WERI-Rb-1 (cell line): Measurements from ENCODE around the gene RFWD3.

Source experiments
- DNase-seq: peaks from one replicate; pipeline ENCODE4 v3.0.0-alpha.2; 2020
- H3K27ac ChIP-seq: fragments of 250-450 bp; sonication (Bioruptor Pico); 2 replicates; pipeline ENCODE4 v1.5.1; 2020; ENCODE audit warnings: mild to moderate bottlenecking, moderate library complexity
- H3K27me3 ChIP-seq: fragments of 250-450 bp; sonication (Bioruptor Pico); 2 replicates; pipeline ENCODE4 v1.5.1; 2021; ENCODE audit warnings: mild to moderate bottlenecking, low read depth, moderate library complexity; ENCODE audit not compliant: insufficient read depth, severe bottlenecking
- H3K36me3 ChIP-seq: fragments of 250-450 bp; sonication (Bioruptor Pico); 2 replicates; pipeline ENCODE4 v1.5.1; 2020; ENCODE audit warnings: mild to moderate bottlenecking, moderate library complexity
- H3K4me3 ChIP-seq: 2 replicates; pipeline ENCODE4 v1.5.1; 2011; ENCODE audit warnings: low read depth, mild to moderate bottlenecking, control low read depth, low read length
- H3K9me3 ChIP-seq: fragments of 250-450 bp; sonication (Bioruptor Pico); 2 replicates; pipeline ENCODE4 v1.5.1; 2021; ENCODE audit warnings: mild to moderate bottlenecking, moderate library complexity; ENCODE audit not compliant: severe bottlenecking
- TF ChIP-seq, protein P1 (sequence below): IDR thresholded peaks from 2 replicates; pipeline ENCODE4 v1.5.1; 2011; ENCODE audit warnings: low read depth, mild to moderate bottlenecking, control low read depth, inconsistent platforms, low read length

Gene RFWD3

GRCh38 chr16:74575807-74576643, 90.7 kb downstream of the RFWD3 start:
- no peaks in the 10 kb centered on the region for H3K27me3 ChIP-seq
- no peaks in the 10 kb centered on the region for H3K36me3 ChIP-seq
- DNase-seq, result no peak
- no peak overlapping the region for H3K4me3 ChIP-seq
- H3K27ac ChIP-seq, result no peak overlapping the region
- no peaks in the 10 kb centered on the region for H3K9me3 ChIP-seq
- TF ChIP-seq, protein P1, sequence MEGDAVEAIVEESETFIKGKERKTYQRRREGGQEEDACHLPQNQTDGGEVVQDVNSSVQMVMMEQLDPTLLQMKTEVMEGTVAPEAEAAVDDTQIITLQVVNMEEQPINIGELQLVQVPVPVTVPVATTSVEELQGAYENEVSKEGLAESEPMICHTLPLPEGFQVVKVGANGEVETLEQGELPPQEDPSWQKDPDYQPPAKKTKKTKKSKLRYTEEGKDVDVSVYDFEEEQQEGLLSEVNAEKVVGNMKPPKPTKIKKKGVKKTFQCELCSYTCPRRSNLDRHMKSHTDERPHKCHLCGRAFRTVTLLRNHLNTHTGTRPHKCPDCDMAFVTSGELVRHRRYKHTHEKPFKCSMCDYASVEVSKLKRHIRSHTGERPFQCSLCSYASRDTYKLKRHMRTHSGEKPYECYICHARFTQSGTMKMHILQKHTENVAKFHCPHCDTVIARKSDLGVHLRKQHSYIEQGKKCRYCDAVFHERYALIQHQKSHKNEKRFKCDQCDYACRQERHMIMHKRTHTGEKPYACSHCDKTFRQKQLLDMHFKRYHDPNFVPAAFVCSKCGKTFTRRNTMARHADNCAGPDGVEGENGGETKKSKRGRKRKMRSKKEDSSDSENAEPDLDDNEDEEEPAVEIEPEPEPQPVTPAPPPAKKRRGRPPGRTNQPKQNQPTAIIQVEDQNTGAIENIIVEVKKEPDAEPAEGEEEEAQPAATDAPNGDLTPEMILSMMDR, result no peak

DNA sequence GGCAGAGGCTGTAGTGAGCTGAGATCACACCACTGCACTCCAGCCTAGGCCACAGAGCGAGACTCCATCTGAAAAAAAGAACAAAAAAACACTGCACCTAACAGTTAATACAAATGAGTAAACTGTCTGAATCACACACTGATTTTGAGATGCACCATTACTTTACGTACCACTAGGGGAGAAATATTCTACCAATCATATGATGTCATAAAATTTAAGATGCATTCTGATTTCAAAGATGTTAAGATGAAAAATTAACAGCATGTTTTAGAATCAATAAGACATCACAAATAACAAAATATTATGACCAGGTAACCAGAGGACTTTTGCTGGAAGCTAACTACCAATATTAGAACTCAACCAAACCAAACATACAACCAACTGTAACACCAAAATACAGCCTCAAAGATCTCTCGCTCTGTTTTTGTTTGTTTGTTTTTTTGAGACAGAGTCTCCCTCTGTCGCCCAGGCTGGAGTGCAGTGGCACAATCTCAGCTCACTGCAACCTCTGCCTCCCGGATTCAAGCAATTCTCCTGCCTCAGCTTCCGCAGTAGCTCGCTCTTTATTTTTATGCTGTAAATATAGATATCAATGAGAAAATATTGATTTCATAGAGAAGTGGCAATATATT, 91.4 kb downstream of the RFWD3 start:
- no peak for DNase-seq

DNA sequence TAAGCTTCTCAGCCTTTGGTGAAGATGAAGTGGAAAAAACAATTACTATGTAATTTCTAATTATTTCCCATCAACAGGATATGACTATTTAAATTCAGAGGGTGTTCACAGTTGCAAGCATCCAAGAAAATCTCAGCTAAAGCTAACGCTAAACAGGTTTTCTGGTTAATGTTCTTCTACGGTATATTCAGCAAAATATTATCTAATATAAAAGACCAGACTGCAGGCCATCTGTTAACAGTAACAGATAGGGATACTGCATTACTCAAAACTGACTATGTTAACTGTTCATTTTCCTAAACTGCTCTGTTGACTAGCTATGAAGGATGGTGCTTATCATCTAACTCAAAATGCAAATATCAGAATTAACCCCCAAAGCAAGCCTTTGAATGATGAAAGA, 92.5 kb downstream of the RFWD3 start:
- Histone ChIP-seq H3K27me3 (no peaks in the 10 kb centered on the region), H3K4me3 (peak overlapping the region; percentile 11), H3K9me3 (no peaks in the 10 kb centered on the region), H3K27ac (peak overlapping the region; percentile 23), H3K36me3 (no peaks in the 10 kb centered on the region)
- TF ChIP-seq, protein P1, result no peak
- DNase-seq, result no peak

More for the DNA sequence above, 91.4 kb downstream of the RFWD3 start:
- Histone ChIP-seq H3K9me3 (no peaks in the 10 kb centered on the region), H3K4me3 (no peak overlapping the region), H3K27ac (no peak overlapping the region), H3K36me3 (no peaks in the 10 kb centered on the region), H3K27me3 (no peaks in the 10 kb centered on the region)
- TF ChIP-seq, protein P1, result no peak

DNA sequence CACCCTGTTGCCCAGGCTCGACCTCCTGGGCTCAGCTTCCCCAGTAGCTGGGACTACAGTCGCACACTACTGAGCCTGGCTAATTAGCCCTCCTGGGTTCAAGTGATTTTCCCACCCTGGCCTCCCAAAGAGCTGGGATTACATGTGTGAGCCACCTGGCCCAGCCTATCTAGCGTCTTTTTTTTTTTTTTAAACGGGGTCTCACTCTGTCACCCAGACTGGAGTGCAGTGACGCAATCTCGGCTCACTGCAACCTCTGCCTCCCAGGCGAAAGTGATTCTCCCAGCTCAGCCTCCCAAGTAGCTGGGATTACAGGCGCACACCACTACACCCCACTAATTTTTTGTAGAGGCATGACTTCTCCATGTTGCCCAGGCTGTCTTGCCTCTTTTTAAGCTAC, 93.1 kb downstream of the RFWD3 start:
- peak; percentile 50 for DNase-seq
- TF ChIP-seq, protein P1, result no peak
- peak overlapping the region; percentile 11 for H3K4me3 ChIP-seq
- no peaks in the 10 kb centered on the region for H3K27me3 ChIP-seq
- H3K9me3 ChIP-seq, result no peaks in the 10 kb centered on the region
- peak overlapping the region; percentile 23 for H3K27ac ChIP-seq
- H3K36me3 ChIP-seq, result no peaks in the 10 kb centered on the region
